Neural crest cell (in vitro differentiated cells): ENCODE measurements around the gene EMP1. TPM values are rescaled to one million over a fixed set of nuclear protein-coding genes. Genes with fewer than 3 reads are reported as not detected.

ENCODE experiments used
- DNase-seq: peaks from one replicate; pipeline ENCODE4 v3.0.0; 2021; ENCODE audit warnings: low read depth, mixed read lengths, low spot score
- H3K27ac Mint-ChIP-seq: one replicate; pipeline ENCODE4 v1.8.0; 2021; ENCODE audit warnings: mild to moderate bottlenecking, mixed read lengths; ENCODE audit not compliant: unreplicated experiment
- H3K27me3 Mint-ChIP-seq: 2 replicates; pipeline ENCODE4 v1.8.0; 2021; ENCODE audit warnings: low read depth, mild to moderate bottlenecking, mixed read lengths
- H3K36me3 Mint-ChIP-seq: 2 replicates; pipeline ENCODE4 v1.8.0; 2021; ENCODE audit warnings: low read depth, mild to moderate bottlenecking, mixed read lengths
- H3K4me1 Mint-ChIP-seq: 2 replicates; pipeline ENCODE4 v1.8.0; 2021; ENCODE audit warnings: mixed read lengths
- H3K4me3 Mint-ChIP-seq: one replicate; pipeline ENCODE4 v1.8.0; 2021; ENCODE audit warnings: mild to moderate bottlenecking, mixed read lengths
- H3K9me3 Mint-ChIP-seq: 2 replicates; pipeline ENCODE4 v1.8.0; 2021; ENCODE audit warnings: mixed read lengths
- total RNA-seq: library from RNA; stranded (reverse); gene quantifications from 2 replicates; pipeline ENCODE4 v1.2.1, GENCODE V29; 2021
- TF ChIP-seq, protein P1 (sequence below): fragments of 200-600 bp; sonication (generic); conservative IDR thresholded peaks from 2 replicates; pipeline ENCODE4 v1.5.0; 2021; ENCODE audit warnings: antibody characterized with exemption, mild to moderate bottlenecking

Gene EMP1
- total RNA-seq, 1 donor from 2014 or later = 0.68 TPM

DNA sequence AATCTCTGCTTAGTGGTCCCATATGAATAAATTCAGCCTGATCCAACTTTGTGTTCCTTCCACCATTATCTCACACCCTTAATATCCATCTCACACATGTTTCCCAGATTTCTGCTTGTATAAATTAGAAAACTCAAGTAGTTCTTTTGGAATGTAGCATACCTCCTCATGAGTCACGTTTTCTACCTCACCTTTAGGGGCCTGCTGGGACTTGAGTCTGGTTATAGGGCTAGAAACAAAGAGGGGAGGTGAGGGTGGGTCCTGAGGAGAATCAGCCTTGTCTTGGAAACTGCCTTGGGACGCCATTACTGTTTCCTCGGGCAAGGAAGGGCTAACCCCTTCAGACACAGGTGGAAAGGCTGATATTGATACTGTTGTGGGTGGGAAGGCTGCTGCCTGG is 51.1 kb downstream of the EMP1 start:
- no peaks in the 10 kb centered on the region for H3K27me3 Mint-ChIP-seq
- TF ChIP-seq, protein P1, sequence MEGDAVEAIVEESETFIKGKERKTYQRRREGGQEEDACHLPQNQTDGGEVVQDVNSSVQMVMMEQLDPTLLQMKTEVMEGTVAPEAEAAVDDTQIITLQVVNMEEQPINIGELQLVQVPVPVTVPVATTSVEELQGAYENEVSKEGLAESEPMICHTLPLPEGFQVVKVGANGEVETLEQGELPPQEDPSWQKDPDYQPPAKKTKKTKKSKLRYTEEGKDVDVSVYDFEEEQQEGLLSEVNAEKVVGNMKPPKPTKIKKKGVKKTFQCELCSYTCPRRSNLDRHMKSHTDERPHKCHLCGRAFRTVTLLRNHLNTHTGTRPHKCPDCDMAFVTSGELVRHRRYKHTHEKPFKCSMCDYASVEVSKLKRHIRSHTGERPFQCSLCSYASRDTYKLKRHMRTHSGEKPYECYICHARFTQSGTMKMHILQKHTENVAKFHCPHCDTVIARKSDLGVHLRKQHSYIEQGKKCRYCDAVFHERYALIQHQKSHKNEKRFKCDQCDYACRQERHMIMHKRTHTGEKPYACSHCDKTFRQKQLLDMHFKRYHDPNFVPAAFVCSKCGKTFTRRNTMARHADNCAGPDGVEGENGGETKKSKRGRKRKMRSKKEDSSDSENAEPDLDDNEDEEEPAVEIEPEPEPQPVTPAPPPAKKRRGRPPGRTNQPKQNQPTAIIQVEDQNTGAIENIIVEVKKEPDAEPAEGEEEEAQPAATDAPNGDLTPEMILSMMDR = no peak
- no peaks in the 10 kb centered on the region for H3K9me3 Mint-ChIP-seq
- no peak for DNase-seq
- H3K4me3 Mint-ChIP-seq = no peak overlapping the region
- H3K4me1 Mint-ChIP-seq = peaks cover 4% of the 10 kb centered on the region
- no peak overlapping the region for H3K27ac Mint-ChIP-seq
- no peaks in the 10 kb centered on the region for H3K36me3 Mint-ChIP-seq

DNA sequence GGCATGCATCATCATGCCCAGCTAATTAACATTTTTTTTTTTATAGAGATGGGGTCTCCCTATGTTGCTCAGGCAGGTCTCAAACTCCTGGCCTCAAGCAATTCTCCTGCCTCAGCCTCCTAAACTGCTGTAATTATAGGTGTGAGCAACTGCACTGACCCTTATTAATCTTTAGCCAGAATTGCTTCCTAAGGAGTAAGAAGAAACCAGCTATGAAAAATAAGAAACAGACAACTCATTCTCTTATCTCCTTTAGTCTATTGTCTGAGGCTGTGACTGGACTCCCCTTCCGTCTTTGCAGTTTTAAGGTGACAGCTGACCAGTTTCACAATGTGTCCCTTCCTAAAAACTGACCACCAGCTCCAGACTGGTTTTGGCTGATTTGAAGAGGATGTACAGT is 52.4 kb downstream of the EMP1 start:
- H3K4me3 Mint-ChIP-seq = no peak overlapping the region
- no peak for DNase-seq
- H3K36me3 Mint-ChIP-seq = no peaks in the 10 kb centered on the region
- H3K27ac Mint-ChIP-seq = no peak overlapping the region
- H3K27me3 Mint-ChIP-seq = no peaks in the 10 kb centered on the region
- TF ChIP-seq, protein P1 = no peak
- peaks cover 8% of the 10 kb centered on the region for H3K4me1 Mint-ChIP-seq
- no peaks in the 10 kb centered on the region for H3K9me3 Mint-ChIP-seq

DNA sequence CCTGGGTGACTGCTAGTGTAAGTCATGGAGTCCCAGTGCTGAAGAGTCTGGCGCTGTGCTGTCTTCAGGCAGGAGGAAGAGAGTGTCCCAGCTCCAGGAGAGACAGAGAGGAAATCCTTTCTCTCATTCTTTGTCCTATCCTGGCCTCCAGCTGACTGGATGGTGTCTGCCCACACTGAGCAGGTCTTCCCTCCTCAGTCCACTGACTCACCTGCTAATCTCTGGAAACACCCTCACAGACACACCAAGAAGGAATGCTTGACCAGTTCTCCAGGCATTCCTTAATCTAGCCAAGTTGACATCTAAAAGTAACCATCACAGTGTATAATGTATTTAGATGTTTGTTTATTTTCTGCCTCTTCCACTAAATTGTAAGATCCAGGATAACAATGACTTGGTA is 53.9 kb downstream of the EMP1 start:
- no peak for DNase-seq
- Mint-ChIP-seq H3K27me3 (no peaks in the 10 kb centered on the region), H3K27ac (no peak overlapping the region), H3K36me3 (no peaks in the 10 kb centered on the region), H3K9me3 (no peaks in the 10 kb centered on the region), H3K4me3 (no peak overlapping the region), H3K4me1 (peaks cover 12% of the 10 kb centered on the region)
- TF ChIP-seq, protein P1 = no peak

DNA sequence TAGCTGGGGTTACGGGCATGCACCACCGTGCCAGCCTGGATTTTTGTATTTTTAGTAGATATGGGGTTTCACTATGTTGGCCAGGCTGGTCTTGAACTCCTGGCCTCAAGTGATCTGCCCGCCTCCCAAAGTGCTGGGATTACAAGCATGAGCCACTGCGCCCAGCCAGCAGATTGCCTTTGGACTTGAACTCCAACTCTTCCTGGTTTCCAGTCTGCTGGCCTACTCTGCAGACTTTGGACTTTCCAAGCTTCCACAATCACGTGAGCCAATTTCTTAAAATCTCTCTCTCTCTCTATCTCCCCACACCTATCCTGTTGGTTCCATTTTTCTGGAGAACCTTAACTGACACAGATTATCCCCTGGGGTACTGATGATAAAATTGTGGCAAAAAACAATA is 55.0 kb downstream of the EMP1 start:
- no peaks in the 10 kb centered on the region for H3K9me3 Mint-ChIP-seq
- H3K4me3 Mint-ChIP-seq = no peak overlapping the region
- H3K36me3 Mint-ChIP-seq = no peaks in the 10 kb centered on the region
- peaks cover 21% of the 10 kb centered on the region for H3K4me1 Mint-ChIP-seq
- TF ChIP-seq, protein P1 = no peak
- no peak overlapping the region for H3K27ac Mint-ChIP-seq
- no peak for DNase-seq
- no peaks in the 10 kb centered on the region for H3K27me3 Mint-ChIP-seq

DNA sequence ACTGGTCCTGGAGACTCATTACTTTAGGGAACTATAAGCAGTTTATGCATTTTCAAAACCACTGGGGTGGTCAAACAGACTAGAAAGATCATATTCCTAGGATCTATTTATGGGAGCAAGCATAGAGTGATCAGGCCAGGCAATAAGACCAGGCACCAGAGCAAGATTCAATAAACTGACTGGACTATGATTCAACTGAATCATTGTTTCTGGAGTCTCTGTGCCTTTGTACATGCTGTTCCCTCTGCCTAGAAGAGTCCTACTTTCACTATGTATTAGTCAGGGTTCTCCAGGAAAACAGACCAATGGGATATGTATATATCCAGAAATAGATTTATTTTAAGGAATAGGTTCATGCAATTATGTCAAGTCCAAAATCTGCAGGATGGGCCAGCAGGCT is 55.5 kb downstream of the EMP1 start:
- no peaks in the 10 kb centered on the region for H3K36me3 Mint-ChIP-seq
- DNase-seq = no peak

More for the DNA sequence above, 55.5 kb downstream of the EMP1 start:
- H3K9me3 Mint-ChIP-seq = no peaks in the 10 kb centered on the region
- H3K27me3 Mint-ChIP-seq = no peaks in the 10 kb centered on the region
- no peak overlapping the region for H3K27ac Mint-ChIP-seq
- peaks cover 21% of the 10 kb centered on the region for H3K4me1 Mint-ChIP-seq
- TF ChIP-seq, protein P1 = no peak
- H3K4me3 Mint-ChIP-seq = no peak overlapping the region
